ENCODE results near the gene HS3ST2.
"Not testable (repeated sequence)": the region's sequence is repeated elsewhere in the genome, so short reads cannot be mapped to it uniquely, and the experiment has no call there.

Gene HS3ST2

DNA sequence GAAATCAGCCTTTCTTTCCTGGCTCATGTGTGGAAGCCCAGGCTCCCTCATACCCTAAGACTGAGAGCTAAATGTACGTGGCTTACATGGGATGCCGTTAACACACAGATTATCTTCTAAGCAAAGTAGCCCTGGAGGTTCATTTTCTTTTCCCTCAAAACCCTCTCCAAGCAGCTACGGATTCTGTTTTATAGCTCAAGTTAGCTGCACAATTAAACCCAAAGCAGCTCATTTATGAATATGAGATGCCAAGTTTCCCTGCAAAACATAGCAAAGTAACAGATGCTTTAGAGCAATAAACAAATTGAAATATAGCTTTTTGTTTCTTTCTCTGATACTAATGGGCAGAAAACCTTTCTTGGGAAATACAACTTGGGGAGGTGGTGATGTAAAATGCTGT is 72.0 kb downstream of the HS3ST2 start:
- no peak for DNase-seq

- no peak for DNase-seq
Measured at GRCh38 chr16:22886927-22887326, 73.0 kb downstream of the HS3ST2 start.

GRCh38 chr16:22887445-22887844 is 73.5 kb downstream of the HS3ST2 start:
- DNase-seq: no peak

- no peak for DNase-seq
Measured at GRCh38 chr16:22888791-22889190, 74.8 kb downstream of the HS3ST2 start.

DNA sequence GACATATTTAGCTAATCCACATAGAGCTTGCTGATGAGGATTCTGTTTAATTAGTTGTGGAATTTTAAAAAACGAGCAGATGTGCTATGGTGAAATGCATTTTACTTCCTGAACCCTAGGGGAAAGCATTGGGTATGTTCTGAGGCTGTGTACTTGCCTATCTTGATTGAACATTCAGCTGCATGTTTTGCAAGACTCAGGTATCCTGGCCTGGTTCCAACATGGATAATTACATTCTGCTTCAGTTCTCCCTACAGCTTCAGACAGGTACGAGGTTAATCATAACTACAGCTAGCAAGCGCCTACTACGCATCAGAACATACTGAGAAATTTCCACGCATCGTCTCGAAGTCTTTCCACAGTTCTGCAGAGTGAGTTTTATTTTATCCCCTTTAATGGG is 77.0 kb downstream of the HS3ST2 start:
- DNase-seq: no peak

DNA sequence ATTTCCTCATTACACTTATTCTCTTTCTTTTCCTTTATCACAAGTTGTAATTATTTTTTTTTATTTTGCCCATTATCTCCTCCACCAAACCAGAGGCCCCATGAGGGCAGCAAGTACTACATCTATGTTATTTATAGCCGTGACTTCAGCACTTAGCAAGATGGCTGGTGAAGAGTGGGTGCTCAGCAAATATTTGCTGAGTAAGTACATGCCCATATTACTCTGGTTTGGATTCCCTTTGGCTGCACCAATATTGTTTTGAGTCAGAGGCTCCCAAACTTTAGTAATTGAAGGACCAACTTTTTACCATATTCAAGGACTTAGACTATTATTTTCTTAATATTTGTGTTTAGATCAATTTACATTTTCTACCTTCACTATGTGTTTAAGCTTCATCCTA is 83.2 kb downstream of the HS3ST2 start:
- no peak for DNase-seq

GRCh38 chr16:22898131-22898530 is 84.2 kb downstream of the HS3ST2 start:
- DNase-seq: no peak

- DNase-seq: no peak
Measured at GRCh38 chr16:22898874-22899348, 84.9 kb downstream of the HS3ST2 start.

GRCh38 chr16:22899567-22899966 is 85.6 kb downstream of the HS3ST2 start:
- not testable (repeated sequence) for DNase-seq

DNA sequence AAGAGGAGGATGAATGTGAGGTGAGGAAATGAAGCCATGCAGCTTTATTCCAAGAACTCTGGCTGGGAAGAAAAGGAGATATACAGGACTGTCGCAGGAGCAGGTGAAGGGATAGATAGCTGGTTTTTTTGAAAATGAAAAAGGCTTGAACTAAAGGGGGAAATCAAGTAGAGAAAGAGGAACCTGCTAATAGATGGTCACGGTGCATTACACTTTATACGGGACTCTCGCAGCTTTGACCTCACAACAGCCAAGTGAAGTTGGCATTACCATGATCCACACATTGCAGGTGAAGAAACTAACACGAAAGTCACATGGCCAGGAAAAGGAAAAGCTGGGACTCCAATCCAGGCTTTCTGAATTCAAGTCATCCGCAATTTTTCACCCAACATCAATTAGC is 86.9 kb downstream of the HS3ST2 start:
- DNase-seq: no peak

DNA sequence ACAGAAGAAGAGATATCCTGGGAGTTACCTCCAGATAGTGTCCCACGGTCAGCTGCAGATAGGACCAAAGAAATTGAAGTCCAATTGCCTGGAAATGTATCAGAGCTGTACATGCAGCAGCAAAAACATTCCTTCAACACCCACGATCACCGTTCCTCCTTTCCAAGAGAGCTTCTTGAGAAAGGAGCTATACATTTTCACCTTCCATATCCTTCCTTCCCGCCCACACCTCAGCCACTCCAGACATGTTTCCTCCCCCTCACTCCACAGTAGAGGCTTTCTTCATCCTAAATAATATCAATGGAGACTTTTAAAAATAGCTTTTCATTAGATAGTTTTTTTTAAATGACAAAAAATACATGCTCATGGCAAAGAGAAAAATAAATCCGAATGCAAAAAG is 87.6 kb downstream of the HS3ST2 start:
- DNase-seq: no peak

DNA sequence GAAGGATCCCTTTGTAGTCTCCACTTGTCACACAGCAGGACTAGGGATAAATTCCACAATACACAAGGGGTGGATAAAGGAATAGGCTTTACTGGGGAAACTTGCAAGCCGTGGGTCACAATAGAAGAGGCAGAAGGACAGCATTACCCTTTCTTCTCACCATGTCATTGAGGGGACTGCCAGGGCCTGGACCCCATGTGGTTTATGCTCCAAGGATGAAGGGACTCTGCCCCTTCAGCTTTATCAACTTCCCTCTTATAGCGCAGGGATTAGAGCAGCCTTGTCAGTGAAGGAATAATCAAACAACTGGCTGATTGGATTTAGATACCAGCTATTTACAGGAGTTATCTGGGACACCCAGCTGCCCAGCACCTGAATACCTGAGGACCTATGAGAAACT is 89.8 kb downstream of the HS3ST2 start:
- DNase-seq: no peak

DNA sequence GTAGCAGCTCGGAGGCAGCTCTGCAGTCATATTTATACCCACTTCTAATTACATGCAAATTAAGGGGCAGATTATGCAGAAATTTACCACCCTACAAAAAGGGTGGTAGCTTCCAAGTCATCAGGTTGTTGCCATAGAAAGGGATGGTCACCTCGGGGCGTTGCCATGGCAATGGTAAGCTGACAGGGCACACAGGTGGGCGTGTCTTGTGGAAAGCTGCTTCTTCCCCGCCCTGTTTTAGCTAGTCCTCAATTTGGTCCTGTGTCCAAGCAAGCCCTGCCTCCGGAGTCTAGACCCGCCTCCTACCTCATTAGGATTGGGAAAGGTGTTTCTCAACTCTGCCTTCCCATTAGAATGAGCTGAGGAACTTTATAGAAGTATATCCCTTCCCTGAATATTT is 98.7 kb downstream of the HS3ST2 start:
- no peak for DNase-seq

DNA sequence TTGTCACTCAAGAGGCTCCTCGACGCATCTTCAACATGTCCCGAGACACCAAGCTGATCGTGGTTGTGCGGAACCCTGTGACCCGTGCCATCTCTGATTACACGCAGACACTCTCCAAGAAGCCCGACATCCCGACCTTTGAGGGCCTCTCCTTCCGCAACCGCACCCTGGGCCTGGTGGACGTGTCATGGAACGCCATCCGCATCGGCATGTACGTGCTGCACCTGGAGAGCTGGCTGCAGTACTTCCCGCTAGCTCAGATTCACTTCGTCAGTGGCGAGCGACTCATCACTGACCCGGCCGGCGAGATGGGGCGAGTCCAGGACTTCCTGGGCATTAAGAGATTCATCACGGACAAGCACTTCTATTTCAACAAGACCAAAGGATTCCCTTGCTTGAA is 101.0 kb downstream of the HS3ST2 start:
- no peak for DNase-seq

GRCh38 chr16:22923491-22923890 is 109.5 kb downstream of the HS3ST2 start:
- DNase-seq: no peak

GRCh38 chr16:22924492-22924891 is 110.5 kb downstream of the HS3ST2 start:
- no peak for DNase-seq

- DNase-seq: no peak
Measured at GRCh38 chr16:22926105-22926751, 112.3 kb downstream of the HS3ST2 start.

GRCh38 chr16:22927306-22927705 is 113.3 kb downstream of the HS3ST2 start:
- no peak for DNase-seq

DNA sequence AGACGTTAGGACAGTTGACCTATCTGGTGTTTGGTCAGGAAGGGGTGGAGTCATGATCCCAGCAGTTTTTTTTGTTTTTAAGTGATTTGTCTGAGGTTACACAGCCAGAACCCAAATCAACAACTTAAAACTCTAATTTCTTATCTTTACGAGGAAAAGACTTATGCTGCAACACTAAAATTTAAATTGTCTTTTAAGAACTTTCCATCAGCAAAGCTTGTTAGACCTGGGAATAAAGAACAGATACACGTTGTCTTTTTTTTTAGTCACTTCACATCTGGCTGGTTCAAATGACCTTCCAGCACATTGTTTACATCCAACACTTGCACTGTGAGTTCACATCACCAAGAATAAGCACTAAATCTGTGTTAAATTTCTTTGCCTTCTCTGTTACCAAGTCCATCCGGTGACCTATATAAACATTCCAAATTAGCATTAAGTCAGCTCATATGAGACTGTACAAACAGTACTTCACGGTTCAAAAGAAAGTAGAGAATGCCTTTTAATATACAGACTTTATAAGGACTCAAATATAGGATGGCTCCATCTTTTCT is 115.0 kb downstream of the HS3ST2 start:
- DNase-seq: no peak

DNA sequence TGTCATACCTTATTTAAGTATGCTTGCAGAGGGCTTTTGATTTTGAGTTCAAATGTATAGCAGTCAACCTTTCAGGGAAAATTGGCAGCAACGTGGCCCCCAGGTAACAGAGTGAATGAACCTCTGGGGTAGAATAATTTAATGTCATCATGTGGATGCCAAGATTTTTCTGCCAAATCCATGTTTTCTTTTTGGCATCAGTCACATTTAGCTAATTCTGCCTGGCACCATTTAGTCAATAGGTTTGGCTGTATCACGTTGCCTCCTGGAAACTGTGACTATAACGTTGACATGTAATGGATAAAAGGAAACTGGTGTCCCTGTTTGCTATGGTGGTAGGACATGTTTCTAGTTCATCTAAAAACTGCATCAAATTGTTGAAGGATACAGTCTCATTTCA is 115.5 kb downstream of the HS3ST2 start:
- DNase-seq: no peak

- no peak for DNase-seq
Measured at GRCh38 chr16:22932032-22932771, 118.2 kb downstream of the HS3ST2 start.

- DNase-seq: no peak
Measured at GRCh38 chr16:22933173-22933572, 119.2 kb downstream of the HS3ST2 start.

DNA sequence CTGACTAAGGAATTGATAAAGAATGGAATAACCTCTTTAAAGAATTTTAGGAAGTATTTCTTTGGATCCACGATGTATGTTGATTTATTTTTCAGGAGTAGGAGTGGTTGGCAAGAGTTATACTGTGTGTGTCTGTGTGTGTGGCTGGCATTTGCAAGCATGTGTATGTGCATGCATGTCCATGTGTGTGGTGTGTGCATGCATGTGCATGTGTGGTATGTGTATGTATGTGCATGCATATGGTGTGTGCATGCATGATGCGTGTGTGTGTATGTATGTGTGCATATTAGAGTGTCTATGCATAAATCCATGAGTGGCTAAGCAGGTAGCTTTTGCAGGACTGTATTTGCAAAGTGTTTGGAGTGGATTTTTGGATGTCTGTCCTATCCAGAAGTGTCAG is 120.8 kb downstream of the HS3ST2 start:
- no peak for DNase-seq

DNA sequence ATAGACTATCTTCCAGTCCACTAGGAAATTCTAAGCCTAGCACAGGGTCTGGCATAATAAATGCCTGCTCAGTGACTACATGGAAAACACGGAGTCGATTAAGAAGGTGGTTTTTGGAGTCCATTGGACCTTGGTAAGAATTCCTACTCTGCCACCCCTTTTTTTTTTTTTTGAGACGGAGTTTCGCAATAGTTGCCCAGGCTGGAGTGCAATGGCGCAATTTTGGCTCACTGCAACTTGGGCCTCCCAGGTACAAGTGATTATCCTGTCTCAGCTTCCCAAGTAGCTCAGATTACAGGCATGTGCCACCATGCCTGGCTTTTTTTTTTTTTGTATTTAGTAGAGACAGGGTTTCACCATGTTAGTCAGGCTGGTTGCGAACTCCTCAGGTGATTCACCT is 123.2 kb downstream of the HS3ST2 start:
- DNase-seq: no peak

Measured in activated CD4-positive, alpha-beta T cell treated with anti-CD3 and anti-CD28 coated beads for 1 hour (primary cell).